D721Med (cell line): ENCODE data around the gene MICU2.
"Not testable (repeated sequence)": the region's sequence is repeated elsewhere in the genome, so short reads cannot be mapped to it uniquely, and the experiment has no call there.

Source experiments
- DNase-seq: peaks from one replicate; pipeline ENCODE4 v3.0.0; 2011; ENCODE audit warnings: low spot score; ENCODE audit not compliant: insufficient read length
- FAIRE-seq: peaks from 2 replicates; lab custom pipeline; 2011; peaks lifted over from hg19 to GRCh38; lab: Jason Lieb, UNC
- CTCF ChIP-seq: IDR thresholded peaks from 2 replicates; pipeline ENCODE4 v1.5.1; 2012; ENCODE audit warnings: mild to moderate bottlenecking, control low read depth; ENCODE audit not compliant: insufficient read depth; ENCODE audit errors: missing control alignments

Gene MICU2

GRCh38 chr13:21567714-21568113, 36.3 kb downstream of the MICU2 start:
- no peak for TF ChIP-seq CTCF
- DNase-seq: no peak
- FAIRE-seq: no peak

- FAIRE-seq (no peak), DNase-seq (no peak)
- peak; percentile 49 for TF ChIP-seq CTCF
Measured at GRCh38 chr13:21557995-21558394, 46.0 kb downstream of the MICU2 start.

GRCh38 chr13:21556051-21556450, 47.9 kb downstream of the MICU2 start:
- no peak for FAIRE-seq
- no peak for TF ChIP-seq CTCF
- DNase-seq: no peak

DNA sequence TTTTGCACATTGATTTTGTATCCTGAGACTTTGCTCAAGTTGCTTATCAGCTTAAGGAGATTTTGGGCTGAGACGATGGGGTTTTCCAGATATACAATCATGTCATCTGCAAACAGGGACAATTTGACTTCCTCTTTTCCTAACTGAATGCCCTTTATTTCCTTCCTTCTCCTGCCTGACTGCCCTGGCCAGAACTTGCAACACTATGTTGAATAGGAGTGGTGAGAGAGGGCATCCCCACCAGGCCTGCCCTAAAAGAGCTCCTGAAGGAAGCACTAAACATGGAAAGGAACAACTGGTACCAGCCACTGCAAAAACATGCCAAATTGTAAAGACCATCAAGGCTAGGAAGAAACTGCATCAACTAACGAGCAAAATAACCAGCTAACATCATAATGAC, 50.7 kb downstream of the MICU2 start:
- DNase-seq, FAIRE-seq: not testable (repeated sequence)

GRCh38 chr13:21550918-21551317, 53.1 kb downstream of the MICU2 start:
- TF ChIP-seq CTCF: no peak
- FAIRE-seq (no peak), DNase-seq (no peak)

DNA sequence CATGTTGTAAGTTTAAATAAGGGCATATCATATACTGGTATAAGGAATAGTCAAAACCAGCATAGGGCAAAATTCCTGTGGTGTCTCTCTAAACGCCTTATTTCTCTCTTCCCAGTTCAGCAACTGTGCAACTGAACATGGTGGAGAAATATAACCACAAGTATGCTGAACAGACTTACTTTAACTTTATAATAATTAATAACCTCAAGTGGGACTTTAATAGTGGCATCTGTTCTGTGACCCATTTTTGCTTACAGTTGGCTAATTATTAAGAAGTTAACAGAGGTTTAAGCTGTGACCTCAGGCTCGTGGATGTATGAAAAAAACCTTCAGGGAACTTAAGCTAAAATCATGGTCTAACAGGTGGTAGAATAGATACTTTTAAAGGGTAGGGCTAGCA, 54.3 kb downstream of the MICU2 start:
- no peak for TF ChIP-seq CTCF
- DNase-seq: no peak
- FAIRE-seq: no peak

GRCh38 chr13:21548577-21548976, 55.4 kb downstream of the MICU2 start:
- DNase-seq (no peak), FAIRE-seq (no peak)
- TF ChIP-seq CTCF: no peak

- DNase-seq (no peak), FAIRE-seq (no peak)
- no peak for TF ChIP-seq CTCF
Measured at GRCh38 chr13:21546372-21546771, 57.6 kb downstream of the MICU2 start.
